ENCODE results near the gene TPRN.

GRCh38 chr9:137236936-137237421 is 36.4 kb upstream of the TPRN start:
- TF ChIP-seq FOXM1 (IDR thresholded peaks at IDR 0.05; ENCODE audit: borderline replicate concordance) (no peak), NFRKB (IDR thresholded peaks at IDR 0.05) (no peak), ELF4 (IDR thresholded peaks at IDR 0.05) (no peak)
